ENCODE measurements around the gene FGFR3.

DNA sequence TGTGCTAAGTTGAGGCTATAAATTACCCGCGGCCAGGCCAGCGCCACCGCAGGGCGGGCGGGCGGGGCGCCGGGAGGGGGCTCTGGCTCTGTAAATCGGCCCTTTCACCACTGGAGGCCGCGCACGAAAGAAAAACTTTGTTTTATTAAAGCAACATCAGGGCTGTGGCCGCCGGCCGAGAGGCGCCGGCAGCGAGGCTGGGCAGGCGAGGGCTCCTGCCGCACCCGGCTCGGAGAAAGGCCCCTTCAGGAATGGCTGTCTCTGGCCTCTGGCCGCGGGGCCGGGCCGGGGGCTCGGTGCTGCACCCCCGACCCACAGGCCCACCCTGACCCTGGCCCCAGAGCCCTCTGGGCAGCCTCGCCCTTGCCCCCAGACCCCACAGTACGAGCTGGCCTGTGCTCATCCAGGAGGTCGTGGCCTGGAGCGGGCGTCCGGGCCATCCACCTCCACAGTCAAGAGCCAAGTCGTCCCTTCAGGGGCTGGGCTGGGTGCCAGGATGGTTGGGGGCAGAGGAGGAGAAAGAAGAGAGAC is 29.5 kb upstream of the FGFR3 start:
- no peak for TF ChIP-seq RAD21 (conservative IDR thresholded peaks at IDR 0.05)
- TF ChIP-seq, protein P1, sequence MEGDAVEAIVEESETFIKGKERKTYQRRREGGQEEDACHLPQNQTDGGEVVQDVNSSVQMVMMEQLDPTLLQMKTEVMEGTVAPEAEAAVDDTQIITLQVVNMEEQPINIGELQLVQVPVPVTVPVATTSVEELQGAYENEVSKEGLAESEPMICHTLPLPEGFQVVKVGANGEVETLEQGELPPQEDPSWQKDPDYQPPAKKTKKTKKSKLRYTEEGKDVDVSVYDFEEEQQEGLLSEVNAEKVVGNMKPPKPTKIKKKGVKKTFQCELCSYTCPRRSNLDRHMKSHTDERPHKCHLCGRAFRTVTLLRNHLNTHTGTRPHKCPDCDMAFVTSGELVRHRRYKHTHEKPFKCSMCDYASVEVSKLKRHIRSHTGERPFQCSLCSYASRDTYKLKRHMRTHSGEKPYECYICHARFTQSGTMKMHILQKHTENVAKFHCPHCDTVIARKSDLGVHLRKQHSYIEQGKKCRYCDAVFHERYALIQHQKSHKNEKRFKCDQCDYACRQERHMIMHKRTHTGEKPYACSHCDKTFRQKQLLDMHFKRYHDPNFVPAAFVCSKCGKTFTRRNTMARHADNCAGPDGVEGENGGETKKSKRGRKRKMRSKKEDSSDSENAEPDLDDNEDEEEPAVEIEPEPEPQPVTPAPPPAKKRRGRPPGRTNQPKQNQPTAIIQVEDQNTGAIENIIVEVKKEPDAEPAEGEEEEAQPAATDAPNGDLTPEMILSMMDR (IDR thresholded peaks at IDR 0.05; ENCODE audit: poor library complexity, severe bottlenecking): no peak
- TF ChIP-seq EP300 (conservative IDR thresholded peaks at IDR 0.05; ENCODE audit: poor library complexity, severe bottlenecking): no peak
- no peak for TF ChIP-seq POLR2AphosphoS5 (IDR thresholded peaks at IDR 0.05)
- TF ChIP-seq TAF1 (IDR thresholded peaks at IDR 0.05; ENCODE audit: low read depth): no peak
- TF ChIP-seq EZH2 (IDR thresholded peaks at IDR 0.05; ENCODE audit: borderline replicate concordance, insufficient read depth, low read length, poor library complexity, severe bottlenecking): no peak
